HEK293 (cell line): ENCODE measurements around the gene PDE4A.
A peak's percentile ranks its signal among the peaks of the same experiment; 100 is the strongest.

Experiments used
- CTCF ChIA-PET: fragments of 350-600 bp; formaldehyde crosslinking; extraction: SDS; loops from one replicate; lab custom pipeline; 2021; ENCODE audit warnings: antibody characterized with exemption; lab: Yijun Ruan, JAX
- POLR2A ChIA-PET: fragments of 300-600 bp; formaldehyde crosslinking; extraction: SDS; loops from one replicate; lab custom pipeline; 2020; ENCODE audit warnings: antibody characterized with exemption, inconsistent platforms; lab: Yijun Ruan, JAX
- H3K27ac ChIP-seq: fragments of 200-500 bp; sonication (Bioruptor generic); 2 replicates; pipeline ENCODE4 v1.5.1; 2014; ENCODE audit warnings: low read depth, low read length, control low read depth, inconsistent platforms; ENCODE audit errors: extremely low read depth
- H3K36me3 ChIP-seq, 2 experiments: fragments of 200-500 bp in 1 of 2; sonication (Bioruptor generic) in 1 of 2; 1 replicate in 1 of 2; 2 replicates in 1 of 2; pipeline ENCODE4 v1.5.1; 2014 to 2017; ENCODE audit warnings: inconsistent platforms in 2 of 2, low read length in 2 of 2; ENCODE audit not compliant: control insufficient read depth in 2 of 2, insufficient read depth in 1 of 2
- H3K4me1 ChIP-seq: fragments of 200-500 bp; sonication (Bioruptor generic); 2 replicates; pipeline ENCODE4 v1.5.1; 2014; ENCODE audit warnings: mild to moderate bottlenecking, low read length, inconsistent platforms; ENCODE audit not compliant: control insufficient read depth, insufficient read depth
- H3K4me3 ChIP-seq: 2 replicates; pipeline ENCODE4 v1.5.1; 2011; ENCODE audit warnings: low read depth, mild to moderate bottlenecking, control low read depth, low read length, moderate library complexity
- H3K9me3 ChIP-seq: fragments of 200-500 bp; sonication (Bioruptor generic); 2 replicates; pipeline ENCODE4 v1.5.1; 2014; ENCODE audit warnings: low read depth, low read length, inconsistent platforms; ENCODE audit not compliant: control insufficient read depth, insufficient read depth
- KLF7 ChIP-seq: fragments of 450-650 bp; formaldehyde crosslinking; IDR thresholded peaks from 2 replicates; pipeline ENCODE4 v1.5.1; 2016; ENCODE audit warnings: missing biosample characterization, missing genetic modification characterization, borderline replicate concordance
- PATZ1 ChIP-seq: fragments of 450-650 bp; formaldehyde crosslinking; IDR thresholded peaks from 2 replicates; pipeline ENCODE4 v1.5.1; 2016; ENCODE audit warnings: missing biosample characterization, missing genetic modification characterization
- PRDM2 ChIP-seq: fragments of 450-650 bp; formaldehyde crosslinking; IDR thresholded peaks from 2 replicates; pipeline ENCODE4 v1.5.1; 2016; ENCODE audit warnings: missing biosample characterization, missing genetic modification characterization, borderline replicate concordance
- TRIM28 ChIP-seq: IDR thresholded peaks from 2 replicates; pipeline ENCODE4 v1.6.1; 2011; ENCODE audit warnings: low read length, control low read depth, borderline replicate concordance
- YY1 ChIP-seq: fragments of 450-650 bp; formaldehyde crosslinking; IDR thresholded peaks from 2 replicates; pipeline ENCODE4 v1.5.1; 2018; ENCODE audit warnings: missing biosample characterization, missing genetic modification characterization
- ZFP69B ChIP-seq: fragments of 450-650 bp; formaldehyde crosslinking; IDR thresholded peaks from 2 replicates; pipeline ENCODE4 v1.5.1; 2016; ENCODE audit warnings: missing biosample characterization, missing genetic modification characterization
- ZIC2 ChIP-seq: fragments of 450-650 bp; formaldehyde crosslinking; IDR thresholded peaks from 2 replicates; pipeline ENCODE4 v1.5.1; 2016; ENCODE audit warnings: missing biosample characterization, missing genetic modification characterization
- ZNF19 ChIP-seq: fragments of 450-650 bp; formaldehyde crosslinking; IDR thresholded peaks from 2 replicates; pipeline ENCODE4; 2016; ENCODE audit warnings: missing biosample characterization, missing genetic modification characterization, low read depth
- ZNF704 ChIP-seq: fragments of 450-650 bp; formaldehyde crosslinking; IDR thresholded peaks from 2 replicates; pipeline ENCODE4 v1.5.1; 2016; ENCODE audit warnings: missing biosample characterization, missing genetic modification characterization
- ZNF707 ChIP-seq: fragments of 450-650 bp; formaldehyde crosslinking; IDR thresholded peaks from 2 replicates; pipeline ENCODE4 v1.5.1; 2016; ENCODE audit warnings: missing biosample characterization, missing genetic modification characterization
- ZNF76 ChIP-seq: fragments of 450-650 bp; formaldehyde crosslinking; IDR thresholded peaks from 2 replicates; pipeline ENCODE4; 2016; ENCODE audit warnings: low read depth, missing biosample characterization, missing genetic modification characterization, borderline replicate concordance
- ZNF791 ChIP-seq: fragments of 450-650 bp; formaldehyde crosslinking; IDR thresholded peaks from 2 replicates; pipeline ENCODE4 v1.5.1; 2016; ENCODE audit warnings: missing biosample characterization, missing genetic modification characterization
- ZSCAN18 ChIP-seq: fragments of 450-650 bp; formaldehyde crosslinking; IDR thresholded peaks from 2 replicates; pipeline ENCODE4 v1.5.1; 2016; ENCODE audit warnings: missing biosample characterization, missing genetic modification characterization
- TF ChIP-seq, protein P1 (sequence below): fragments of 450-650 bp; formaldehyde crosslinking; IDR thresholded peaks from 2 replicates; pipeline ENCODE4 v1.5.1; 2016; ENCODE audit warnings: missing biosample characterization, missing genetic modification characterization
- TF ChIP-seq, protein P2 (sequence below): fragments of 450-650 bp; formaldehyde crosslinking; IDR thresholded peaks from 2 replicates; pipeline ENCODE4 v1.5.1; 2016; ENCODE audit warnings: missing biosample characterization, missing genetic modification characterization

The PDE4A gene

GRCh38 chr19:10419646-10420443 is 493 bp upstream of the PDE4A start (continued):
- TF ChIP-seq PRDM2 (tag by site-specific recombination) (no peak), KLF7 (tag by site-specific recombination) (peak; percentile 67; the same call in 1 of the 2 replicates), TRIM28 (0 out of 2 replicates have a peak, but pooled peaks have one; percentile 63), ZNF19 (tag by site-specific recombination) (no peak), YY1 (peak; percentile 82; the same call in 1 of the 2 replicates), ZNF76 (tag by site-specific recombination) (peak; percentile 34; the same call in 1 of the 2 replicates)
- TF ChIP-seq, protein P1, sequence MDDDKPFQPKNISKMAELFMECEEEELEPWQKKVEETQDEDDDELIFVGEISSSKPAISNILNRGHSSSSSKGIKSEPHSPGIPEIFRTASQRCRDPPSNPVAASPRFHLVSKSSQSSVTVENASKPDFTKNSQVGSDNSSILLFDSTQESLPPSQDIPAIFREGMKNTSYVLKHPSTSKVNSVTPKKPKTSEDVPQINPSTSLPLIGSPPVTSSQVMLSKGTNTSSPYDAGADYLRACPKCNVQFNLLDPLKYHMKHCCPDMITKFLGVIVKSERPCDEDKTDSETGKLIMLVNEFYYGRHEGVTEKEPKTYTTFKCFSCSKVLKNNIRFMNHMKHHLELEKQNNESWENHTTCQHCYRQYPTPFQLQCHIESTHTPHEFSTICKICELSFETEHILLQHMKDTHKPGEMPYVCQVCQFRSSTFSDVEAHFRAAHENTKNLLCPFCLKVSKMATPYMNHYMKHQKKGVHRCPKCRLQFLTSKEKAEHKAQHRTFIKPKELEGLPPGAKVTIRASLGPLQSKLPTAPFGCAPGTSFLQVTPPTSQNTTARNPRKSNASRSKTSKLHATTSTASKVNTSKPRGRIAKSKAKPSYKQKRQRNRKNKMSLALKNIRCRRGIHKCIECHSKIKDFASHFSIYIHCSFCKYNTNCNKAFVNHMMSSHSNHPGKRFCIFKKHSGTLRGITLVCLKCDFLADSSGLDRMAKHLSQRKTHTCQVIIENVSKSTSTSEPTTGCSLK (tag by site-specific recombination) = no peak

DNA sequence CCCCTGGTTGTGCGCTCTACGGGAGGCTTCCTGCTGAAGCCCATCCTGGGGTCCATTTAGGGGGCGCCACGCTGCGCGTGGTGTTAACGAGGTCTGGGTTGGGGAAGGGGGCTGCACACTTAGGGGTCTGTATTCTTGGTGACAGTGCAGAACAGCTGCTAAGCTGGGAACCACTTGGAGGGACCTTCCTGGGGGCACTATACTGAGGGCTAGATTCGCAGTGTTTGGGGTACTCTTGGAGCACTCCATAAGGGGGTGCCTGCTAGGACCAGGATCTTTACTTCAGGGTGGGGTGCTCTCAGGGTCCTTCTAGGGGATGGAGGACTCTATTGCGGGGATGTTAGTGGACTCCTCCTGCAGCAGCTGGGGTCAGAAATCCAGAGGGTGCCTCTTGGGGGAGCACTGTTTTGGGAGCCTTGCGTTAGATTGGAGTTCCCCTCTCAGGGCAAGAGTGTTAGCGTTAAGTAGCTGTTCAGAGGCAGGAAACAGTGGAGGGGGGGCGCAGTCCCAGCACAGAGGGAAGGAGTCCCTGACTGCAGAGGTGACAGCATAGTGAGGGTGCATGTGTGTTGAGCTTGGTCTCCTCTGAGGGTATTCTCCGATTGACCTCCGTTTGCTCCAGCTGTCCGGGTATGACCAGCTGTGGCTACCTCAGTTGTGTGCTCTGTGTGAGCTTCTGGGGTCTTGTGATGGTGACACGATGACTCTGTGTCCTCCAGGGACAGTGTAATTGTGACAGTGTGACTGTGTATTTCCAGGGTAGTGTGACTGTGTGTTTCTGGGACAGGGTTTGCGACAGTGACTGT is 1.1 kb downstream of the PDE4A start:
- Histone ChIP-seq H3K4me1 (0 out of 2 replicates have a peak, but pooled peaks cover 8% of the 10 kb centered on the region), H3K36me3 (no peaks in the 10 kb centered on the region), H3K4me3 (peak overlapping the region; percentile 22), H3K27ac (no peak overlapping the region), H3K9me3 (no peaks in the 10 kb centered on the region)
- ChIA-PET CTCF (interaction anchor here (0.5 to 1.1 kb wide), 9 partner anchors 8 to 475 kb away, joined by 3 to 5 read pairs (median 4); partner anchors contain the start of gene CDC37), POLR2A (interaction anchor here (1.1 to 2.1 kb wide), 3 partner anchors 18 to 41 kb away, joined by 3 to 7 read pairs (median 3); partner anchors contain the start of genes CDC37 and TYK2)
- TF ChIP-seq ZNF704 (tag by site-specific recombination) (no peak), ZSCAN18 (0 out of 2 replicates have a peak, but pooled peaks have one; percentile 3), PATZ1 (0 out of 2 replicates have a peak, but pooled peaks have one; percentile 9), ZFP69B (tag by site-specific recombination) (no peak; the same call in 1 of the 2 replicates), ZNF707 (tag by site-specific recombination) (no peak), ZNF791 (no peak), ZIC2 (tag by site-specific recombination) (peak; percentile 51)
- TF ChIP-seq, protein P2, sequence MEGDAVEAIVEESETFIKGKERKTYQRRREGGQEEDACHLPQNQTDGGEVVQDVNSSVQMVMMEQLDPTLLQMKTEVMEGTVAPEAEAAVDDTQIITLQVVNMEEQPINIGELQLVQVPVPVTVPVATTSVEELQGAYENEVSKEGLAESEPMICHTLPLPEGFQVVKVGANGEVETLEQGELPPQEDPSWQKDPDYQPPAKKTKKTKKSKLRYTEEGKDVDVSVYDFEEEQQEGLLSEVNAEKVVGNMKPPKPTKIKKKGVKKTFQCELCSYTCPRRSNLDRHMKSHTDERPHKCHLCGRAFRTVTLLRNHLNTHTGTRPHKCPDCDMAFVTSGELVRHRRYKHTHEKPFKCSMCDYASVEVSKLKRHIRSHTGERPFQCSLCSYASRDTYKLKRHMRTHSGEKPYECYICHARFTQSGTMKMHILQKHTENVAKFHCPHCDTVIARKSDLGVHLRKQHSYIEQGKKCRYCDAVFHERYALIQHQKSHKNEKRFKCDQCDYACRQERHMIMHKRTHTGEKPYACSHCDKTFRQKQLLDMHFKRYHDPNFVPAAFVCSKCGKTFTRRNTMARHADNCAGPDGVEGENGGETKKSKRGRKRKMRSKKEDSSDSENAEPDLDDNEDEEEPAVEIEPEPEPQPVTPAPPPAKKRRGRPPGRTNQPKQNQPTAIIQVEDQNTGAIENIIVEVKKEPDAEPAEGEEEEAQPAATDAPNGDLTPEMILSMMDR (tag by site-specific recombination) = no peak
